LoVo (cell line): ENCODE measurements around the gene BCLAF1.
"Not testable (repeated sequence)": the region's sequence is repeated elsewhere in the genome, so short reads cannot be mapped to it uniquely, and the experiment has no call there.

Experiments
- DNase-seq: peaks from one replicate; pipeline ENCODE4 v3.0.0-alpha.2; 2016; ENCODE audit warnings: low spot score

The BCLAF1 gene

GRCh38 chr6:136309729-136310311 lies 20.2 kb upstream of the BCLAF1 start:
- no peak for DNase-seq

- DNase-seq, result no peak
Observed at GRCh38 chr6:136309171-136309570, 19.5 kb upstream of the BCLAF1 start.

GRCh38 chr6:136308469-136308868 lies 18.8 kb upstream of the BCLAF1 start:
- DNase-seq, result not testable (repeated sequence)

GRCh38 chr6:136307351-136307750 lies 17.7 kb upstream of the BCLAF1 start:
- no peak for DNase-seq

GRCh38 chr6:136306466-136306865 lies 16.8 kb upstream of the BCLAF1 start:
- DNase-seq, result no peak

- DNase-seq, result no peak
Observed at GRCh38 chr6:136304410-136304809, 14.8 kb upstream of the BCLAF1 start.

GRCh38 chr6:136303516-136303915 lies 13.9 kb upstream of the BCLAF1 start:
- no peak for DNase-seq

- no peak for DNase-seq
Observed at GRCh38 chr6:136294621-136295020, 5.0 kb upstream of the BCLAF1 start.

- peak; percentile 77 for DNase-seq
Observed at GRCh38 chr6:136290410-136291010, 864 bp upstream of the BCLAF1 start.

GRCh38 chr6:136289327-136289578 lies 393 bp downstream of the BCLAF1 start:
- peak; percentile 91 for DNase-seq

GRCh38 chr6:136288566-136289326 lies 900 bp downstream of the BCLAF1 start:
- peak; percentile 74 for DNase-seq

- DNase-seq, result no peak
Observed at GRCh38 chr6:136284909-136285308, 4.7 kb downstream of the BCLAF1 start.

GRCh38 chr6:136282906-136283305 lies 6.7 kb downstream of the BCLAF1 start:
- DNase-seq, result no peak

- no peak for DNase-seq
Observed at GRCh38 chr6:136280032-136280609, 9.5 kb downstream of the BCLAF1 start.

GRCh38 chr6:136274062-136274461 lies 15.6 kb downstream of the BCLAF1 start:
- DNase-seq, result no peak

- no peak for DNase-seq
Observed at GRCh38 chr6:136265101-136265500, 24.5 kb downstream of the BCLAF1 start.

GRCh38 chr6:136262940-136263339 lies 26.7 kb downstream of the BCLAF1 start:
- DNase-seq, result no peak

- DNase-seq, result no peak
Observed at GRCh38 chr6:136254851-136255466, 34.7 kb downstream of the BCLAF1 start.

- no peak for DNase-seq
Observed at GRCh38 chr6:136253734-136254133, 35.9 kb downstream of the BCLAF1 start.

GRCh38 chr6:136252441-136252840 lies 37.2 kb downstream of the BCLAF1 start:
- DNase-seq, result no peak

GRCh38 chr6:136251394-136251793 lies 38.3 kb downstream of the BCLAF1 start:
- no peak for DNase-seq

GRCh38 chr6:136250686-136251008 lies 39.0 kb downstream of the BCLAF1 start:
- no peak for DNase-seq
